ENCODE measurements around the gene TSHZ2.

TSHZ2 gene

DNA sequence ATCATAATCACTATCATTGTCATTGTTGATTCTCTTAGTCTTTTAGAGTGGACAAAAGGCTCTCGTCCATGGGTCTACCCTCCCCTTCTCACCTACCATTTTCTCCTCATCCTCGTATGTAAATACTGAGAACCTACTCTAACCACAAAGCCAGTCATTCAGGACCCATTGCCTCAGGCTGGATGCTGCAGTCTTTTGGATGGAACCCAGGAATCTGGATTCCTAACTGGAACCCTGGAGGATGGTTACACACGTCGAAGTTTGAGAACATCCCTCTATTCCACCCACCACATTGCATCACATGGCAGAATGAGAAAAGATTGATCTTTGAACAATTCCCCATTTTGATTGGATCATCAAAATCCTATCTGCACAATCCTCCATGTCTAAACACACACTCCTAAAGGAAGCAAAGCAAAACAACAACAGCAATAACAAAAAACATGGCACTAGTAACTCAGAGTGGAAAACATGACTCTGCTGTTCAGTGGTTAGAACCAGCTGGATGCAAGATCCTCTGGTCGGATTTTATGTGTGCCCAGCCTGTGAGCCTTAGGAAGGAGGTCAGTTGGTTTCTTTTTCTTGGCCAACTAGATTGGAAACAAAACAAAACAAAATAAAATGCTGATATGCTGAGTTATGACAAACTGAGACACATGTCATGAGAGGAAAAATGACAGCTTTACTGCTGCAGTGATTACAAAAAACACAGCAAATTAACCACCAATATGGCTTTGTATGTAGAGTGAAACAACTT, 38.0 kb downstream of the TSHZ2 start:
- POLR2A ChIA-PET: no interaction called here

GRCh38 chr20:53011640-53012039, 39.5 kb downstream of the TSHZ2 start:
- no peak overlapping the region for H3K4me3 ChIP-seq (ENCODE audit: control insufficient read depth in 1 of 7, extremely low read depth in 1 of 7, insufficient read depth in 4 of 7, low read depth in 2 of 7, low read length in 6 of 7)
- WGBS (ENCODE audit: insufficient coverage): 83% methylated on average over 2 of the region's 2 CpGs
- H3K36me3 ChIP-seq (ENCODE audit: control insufficient read depth in 4 of 4, insufficient read depth in 4 of 4, low read length in 3 of 4): no peaks in the 10 kb centered on the region
- H3K4me1 ChIP-seq (ENCODE audit: control extremely low read depth in 1 of 4, control insufficient read depth in 4 of 4, insufficient read depth in 4 of 4, low read length in 3 of 4): no peaks in the 10 kb centered on the region
- DNase-seq: no peak
- ChIA-PET POLR2A (no interaction called here), CTCF (no interaction called here)
- H3K27ac ChIP-seq (ENCODE audit: insufficient read depth in 1 of 2, low read depth in 1 of 2, low read length in 2 of 2, poor library complexity in 1 of 2, severe bottlenecking in 2 of 2): no peak overlapping the region
- H3K27me3 ChIP-seq (replicated peaks in 2 of 5; ENCODE audit: control insufficient read depth in 4 of 5, insufficient read depth in 5 of 5, low read length in 4 of 5): no peaks in the 10 kb centered on the region
- H3K9me3 ChIP-seq (ENCODE audit: control extremely low read depth in 1 of 5, control insufficient read depth in 4 of 5, insufficient read depth in 2 of 5, low read depth in 1 of 5, low read length in 4 of 5): no peaks in the 10 kb centered on the region

More for the DNA sequence above, 38.0 kb downstream of the TSHZ2 start:
- Histone ChIP-seq H3K36me3 (ENCODE audit: control insufficient read depth in 4 of 4, insufficient read depth in 4 of 4, low read length in 3 of 4) (no peaks in the 10 kb centered on the region), H3K27ac (ENCODE audit: insufficient read depth in 1 of 2, low read depth in 1 of 2, low read length in 2 of 2, poor library complexity in 1 of 2, severe bottlenecking in 2 of 2) (no peak overlapping the region), H3K9me3 (ENCODE audit: control extremely low read depth in 1 of 5, control insufficient read depth in 4 of 5, insufficient read depth in 2 of 5, low read depth in 1 of 5, low read length in 4 of 5) (no peaks in the 10 kb centered on the region), H3K4me1 (ENCODE audit: control extremely low read depth in 1 of 4, control insufficient read depth in 4 of 4, insufficient read depth in 4 of 4, low read length in 3 of 4) (no peaks in the 10 kb centered on the region), H3K4me3 (ENCODE audit: control insufficient read depth in 1 of 7, extremely low read depth in 1 of 7, insufficient read depth in 4 of 7, low read depth in 2 of 7, low read length in 6 of 7) (no peak overlapping the region), H3K27me3 (replicated peaks in 2 of 5; ENCODE audit: control insufficient read depth in 4 of 5, insufficient read depth in 5 of 5, low read length in 4 of 5) (no peaks in the 10 kb centered on the region)
- WGBS (ENCODE audit: insufficient coverage): 92% methylated on average over 4 of the region's 5 CpGs
- DNase-seq: no peak
- CTCF ChIA-PET: no interaction called here

DNA sequence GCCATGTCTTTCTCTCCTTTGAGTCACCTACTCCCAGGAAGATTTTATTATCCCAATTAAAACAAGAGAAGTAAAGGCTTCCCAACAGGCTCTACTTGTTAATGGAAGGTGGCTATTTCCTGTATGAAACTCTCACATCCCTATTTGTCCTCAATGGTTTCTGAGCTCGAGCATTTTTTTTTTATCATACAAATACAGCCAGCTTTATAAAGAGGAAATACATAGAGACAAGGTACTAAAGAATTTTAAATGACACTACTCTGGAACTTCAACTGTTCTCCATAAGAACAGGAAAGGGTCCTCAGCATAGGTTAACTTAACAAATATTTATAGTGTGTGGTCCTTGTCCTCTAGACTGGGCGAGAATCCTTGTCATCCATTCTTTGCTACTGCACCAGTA, 41.0 kb downstream of the TSHZ2 start:
- no peak overlapping the region for H3K27ac ChIP-seq (ENCODE audit: insufficient read depth in 1 of 2, low read depth in 1 of 2, low read length in 2 of 2, poor library complexity in 1 of 2, severe bottlenecking in 2 of 2)
- ChIA-PET CTCF (no interaction called here), POLR2A (no interaction called here)
- no peaks in the 10 kb centered on the region for H3K4me1 ChIP-seq (ENCODE audit: control extremely low read depth in 1 of 4, control insufficient read depth in 4 of 4, insufficient read depth in 4 of 4, low read length in 3 of 4)
- no peaks in the 10 kb centered on the region for H3K9me3 ChIP-seq (ENCODE audit: control extremely low read depth in 1 of 5, control insufficient read depth in 4 of 5, insufficient read depth in 2 of 5, low read depth in 1 of 5, low read length in 4 of 5)
- no peaks in the 10 kb centered on the region for H3K27me3 ChIP-seq (replicated peaks in 2 of 5; ENCODE audit: control insufficient read depth in 4 of 5, insufficient read depth in 5 of 5, low read length in 4 of 5)
- no peak for DNase-seq
- no peak overlapping the region for H3K4me3 ChIP-seq (ENCODE audit: control insufficient read depth in 1 of 7, extremely low read depth in 1 of 7, insufficient read depth in 4 of 7, low read depth in 2 of 7, low read length in 6 of 7)
- no peaks in the 10 kb centered on the region for H3K36me3 ChIP-seq (ENCODE audit: control insufficient read depth in 4 of 4, insufficient read depth in 4 of 4, low read length in 3 of 4)
- no CpG with 5 or more reads among the region's 2 CpGs for WGBS (ENCODE audit: insufficient coverage)

DNA sequence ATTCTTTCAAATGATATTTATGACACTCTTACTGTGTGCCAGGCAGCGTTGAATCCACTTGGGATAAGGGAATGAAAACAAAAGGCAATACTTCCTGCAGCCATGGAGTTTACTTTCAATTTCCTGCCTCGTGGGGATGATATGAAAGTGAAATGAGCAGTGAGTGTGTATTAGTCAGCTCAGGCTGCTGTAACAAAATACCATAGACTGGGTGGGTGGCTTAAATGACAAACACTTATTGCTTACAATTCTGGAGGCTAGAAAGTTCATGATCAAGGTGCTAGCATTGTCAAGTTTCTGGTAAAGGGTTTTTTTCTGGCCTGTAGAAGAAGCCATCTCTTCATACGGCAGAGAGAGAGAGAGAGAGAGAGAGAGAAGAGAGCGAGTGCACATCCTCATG, 41.7 kb downstream of the TSHZ2 start:
- H3K9me3 ChIP-seq (ENCODE audit: control extremely low read depth in 1 of 5, control insufficient read depth in 4 of 5, insufficient read depth in 2 of 5, low read depth in 1 of 5, low read length in 4 of 5): no peaks in the 10 kb centered on the region
- DNase-seq: no peak
- no peak overlapping the region for H3K4me3 ChIP-seq (ENCODE audit: control insufficient read depth in 1 of 7, extremely low read depth in 1 of 7, insufficient read depth in 4 of 7, low read depth in 2 of 7, low read length in 6 of 7)
- no peaks in the 10 kb centered on the region for H3K36me3 ChIP-seq (ENCODE audit: control insufficient read depth in 4 of 4, insufficient read depth in 4 of 4, low read length in 3 of 4)
- ChIA-PET POLR2A (no interaction called here), CTCF (no interaction called here)
- 56% methylated on average over 1 of the region's 4 CpGs for WGBS (ENCODE audit: insufficient coverage)
- H3K27ac ChIP-seq (ENCODE audit: insufficient read depth in 1 of 2, low read depth in 1 of 2, low read length in 2 of 2, poor library complexity in 1 of 2, severe bottlenecking in 2 of 2): no peak overlapping the region
- H3K27me3 ChIP-seq (replicated peaks in 2 of 5; ENCODE audit: control insufficient read depth in 4 of 5, insufficient read depth in 5 of 5, low read length in 4 of 5): no peaks in the 10 kb centered on the region
- H3K4me1 ChIP-seq (ENCODE audit: control extremely low read depth in 1 of 4, control insufficient read depth in 4 of 4, insufficient read depth in 4 of 4, low read length in 3 of 4): no peaks in the 10 kb centered on the region

DNA sequence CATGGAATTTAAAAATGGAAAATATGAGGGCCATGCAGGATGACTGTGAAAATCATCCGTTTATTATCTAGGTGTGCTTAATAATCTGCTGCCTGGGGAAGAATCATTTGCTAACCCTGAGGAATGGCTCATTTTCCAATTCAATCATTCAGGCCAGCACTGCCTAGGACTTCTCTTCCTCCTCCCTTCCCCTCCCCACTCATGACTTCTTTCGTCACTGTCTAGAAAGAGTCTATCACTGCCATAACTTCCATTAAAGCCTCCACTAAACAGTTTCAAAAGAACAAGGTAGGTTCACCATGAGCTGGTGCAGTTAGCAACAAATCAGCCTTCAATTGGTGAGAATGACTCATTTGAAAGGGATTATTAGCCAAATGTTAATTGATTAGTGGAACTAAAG, 43.9 kb downstream of the TSHZ2 start:
- Histone ChIP-seq H3K9me3 (ENCODE audit: control extremely low read depth in 1 of 5, control insufficient read depth in 4 of 5, insufficient read depth in 2 of 5, low read depth in 1 of 5, low read length in 4 of 5) (no peaks in the 10 kb centered on the region), H3K36me3 (ENCODE audit: control insufficient read depth in 4 of 4, insufficient read depth in 4 of 4, low read length in 3 of 4) (no peaks in the 10 kb centered on the region), H3K27ac (ENCODE audit: insufficient read depth in 1 of 2, low read depth in 1 of 2, low read length in 2 of 2, poor library complexity in 1 of 2, severe bottlenecking in 2 of 2) (no peak overlapping the region), H3K4me1 (ENCODE audit: control extremely low read depth in 1 of 4, control insufficient read depth in 4 of 4, insufficient read depth in 4 of 4, low read length in 3 of 4) (no peaks in the 10 kb centered on the region), H3K4me3 (ENCODE audit: control insufficient read depth in 1 of 7, extremely low read depth in 1 of 7, insufficient read depth in 4 of 7, low read depth in 2 of 7, low read length in 6 of 7) (no peak overlapping the region), H3K27me3 (replicated peaks in 2 of 5; ENCODE audit: control insufficient read depth in 4 of 5, insufficient read depth in 5 of 5, low read length in 4 of 5) (peaks cover 0 to 1% (median 0%) of the 10 kb centered on the region in 5 experiments)
- ChIA-PET POLR2A (no interaction called here), CTCF (no interaction called here)
- 100% methylated on average over 1 of the region's 2 CpGs for WGBS (ENCODE audit: insufficient coverage)
- no peak for DNase-seq

DNA sequence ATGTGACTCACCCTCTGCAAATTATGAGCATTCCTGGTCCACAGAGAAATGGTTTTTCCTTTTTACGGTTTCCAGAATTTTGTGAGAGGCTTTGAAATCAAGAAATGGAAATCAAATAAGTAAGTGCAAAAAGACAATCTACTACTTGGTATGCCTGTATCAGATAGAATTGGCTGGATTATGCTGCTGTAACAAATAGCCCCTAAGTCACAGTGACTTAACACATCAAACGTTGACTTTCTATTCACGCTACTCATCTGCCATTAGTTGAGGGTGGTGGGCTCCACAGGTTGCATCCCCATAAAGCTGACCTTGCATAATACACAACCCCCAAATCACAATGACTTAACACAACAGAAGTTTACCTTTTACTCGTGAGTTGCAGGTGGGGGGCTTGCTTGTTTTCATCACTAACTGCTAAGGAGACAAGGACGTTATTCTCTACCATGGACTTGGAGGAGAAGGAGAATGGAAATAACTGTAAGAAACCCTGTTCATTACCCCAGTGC, 44.4 kb downstream of the TSHZ2 start:
- ChIA-PET CTCF (no interaction called here), POLR2A (no interaction called here)
- Histone ChIP-seq H3K27me3 (replicated peaks in 2 of 5; ENCODE audit: control insufficient read depth in 4 of 5, insufficient read depth in 5 of 5, low read length in 4 of 5) (peaks cover 0 to 3% (median 0%) of the 10 kb centered on the region in 5 experiments), H3K36me3 (ENCODE audit: control insufficient read depth in 4 of 4, insufficient read depth in 4 of 4, low read length in 3 of 4) (no peaks in the 10 kb centered on the region), H3K4me1 (ENCODE audit: control extremely low read depth in 1 of 4, control insufficient read depth in 4 of 4, insufficient read depth in 4 of 4, low read length in 3 of 4) (no peaks in the 10 kb centered on the region), H3K4me3 (ENCODE audit: control insufficient read depth in 1 of 7, extremely low read depth in 1 of 7, insufficient read depth in 4 of 7, low read depth in 2 of 7, low read length in 6 of 7) (no peak overlapping the region), H3K27ac (ENCODE audit: insufficient read depth in 1 of 2, low read depth in 1 of 2, low read length in 2 of 2, poor library complexity in 1 of 2, severe bottlenecking in 2 of 2) (no peak overlapping the region), H3K9me3 (ENCODE audit: control extremely low read depth in 1 of 5, control insufficient read depth in 4 of 5, insufficient read depth in 2 of 5, low read depth in 1 of 5, low read length in 4 of 5) (no peaks in the 10 kb centered on the region)
- 100% methylated on average over 1 of the region's 5 CpGs for WGBS (ENCODE audit: insufficient coverage)
- DNase-seq: no peak

DNA sequence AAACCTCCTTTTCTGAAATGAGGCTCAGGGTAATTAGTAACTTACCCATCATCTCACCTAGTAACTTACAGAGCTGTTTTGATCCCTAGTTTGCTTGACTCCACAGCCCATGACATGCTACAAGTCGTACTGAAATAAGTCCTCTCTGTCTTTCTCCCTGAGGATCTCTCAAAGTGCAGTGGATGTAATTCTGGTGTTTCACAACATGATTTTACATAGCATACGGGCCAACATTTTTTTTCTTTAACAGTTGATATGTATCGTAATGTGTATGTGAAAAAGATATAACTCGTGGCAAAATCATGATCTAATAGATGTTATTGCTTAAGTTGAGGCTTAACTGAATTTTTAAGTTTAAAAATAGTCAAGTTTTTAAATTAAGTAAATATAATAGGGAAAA, 45.0 kb downstream of the TSHZ2 start:
- Histone ChIP-seq H3K27me3 (replicated peaks in 2 of 5; ENCODE audit: control insufficient read depth in 4 of 5, insufficient read depth in 5 of 5, low read length in 4 of 5) (peaks cover 0 to 3% (median 0%) of the 10 kb centered on the region in 5 experiments), H3K9me3 (ENCODE audit: control extremely low read depth in 1 of 5, control insufficient read depth in 4 of 5, insufficient read depth in 2 of 5, low read depth in 1 of 5, low read length in 4 of 5) (no peaks in the 10 kb centered on the region), H3K27ac (ENCODE audit: insufficient read depth in 1 of 2, low read depth in 1 of 2, low read length in 2 of 2, poor library complexity in 1 of 2, severe bottlenecking in 2 of 2) (no peak overlapping the region), H3K4me1 (ENCODE audit: control extremely low read depth in 1 of 4, control insufficient read depth in 4 of 4, insufficient read depth in 4 of 4, low read length in 3 of 4) (no peaks in the 10 kb centered on the region), H3K36me3 (ENCODE audit: control insufficient read depth in 4 of 4, insufficient read depth in 4 of 4, low read length in 3 of 4) (no peaks in the 10 kb centered on the region), H3K4me3 (ENCODE audit: control insufficient read depth in 1 of 7, extremely low read depth in 1 of 7, insufficient read depth in 4 of 7, low read depth in 2 of 7, low read length in 6 of 7) (no peak overlapping the region)
- ChIA-PET CTCF (no interaction called here), POLR2A (no interaction called here)
- DNase-seq: no peak
- WGBS (ENCODE audit: insufficient coverage): no CpG with 5 or more reads among the region's 4 CpGs
